Stomach (tissue), 4 donors: ENCODE data around the gene ARPIN.
"Not testable (repeated sequence)": the region's sequence is repeated elsewhere in the genome, so short reads cannot be mapped to it uniquely, and the experiment has no call there.

Experiments used
- CTCF ChIP-seq, 7 experiments: fragments of 450-650 bp in 4 of 7; fragments of 200-600 bp in 3 of 7; sonication (generic) in 3 of 7; IDR thresholded peaks; one replicate each; pipeline ENCODE4 v1.5.1; 2016 to 2019; ENCODE audit warnings: antibody characterized with exemption in 7 of 7, control low read depth in 2 of 7, mild to moderate bottlenecking in 1 of 7
- POLR2AphosphoS5 ChIP-seq, 3 donors: sonication (generic); formaldehyde crosslinking; IDR thresholded peaks; one replicate each; pipeline ENCODE4 v1.6.1; 2016; ENCODE audit warnings: antibody characterized with exemption in 3 of 3

DNA sequence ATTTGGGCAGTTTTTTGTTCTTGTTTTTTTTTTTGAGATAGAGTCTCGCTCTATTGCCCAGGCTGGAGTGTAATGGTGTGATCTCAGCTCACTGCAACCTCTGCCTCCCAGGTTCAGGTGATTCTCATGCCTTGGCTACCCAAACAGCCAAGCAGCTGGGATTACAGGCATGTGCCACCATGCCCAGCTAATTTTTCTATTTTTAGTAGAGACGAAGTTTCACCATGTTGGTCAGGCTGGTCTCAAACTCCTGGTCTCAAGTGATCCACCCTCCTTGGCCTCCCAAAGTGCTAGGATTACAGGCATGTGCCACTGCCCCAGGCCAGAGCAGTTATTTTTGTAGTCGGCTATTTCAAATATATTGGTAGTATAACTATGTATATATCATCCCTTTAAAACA, 27.6 kb downstream of the ARPIN start:
- TF ChIP-seq CTCF, POLR2AphosphoS5 (IDR thresholded peaks at IDR 0.05): not testable (repeated sequence)
